GM18505 (cell line): ENCODE data around the gene CPLX1.

ENCODE experiments used
- ATAC-seq: cut with Tn5 transposase; IDR thresholded peaks from one replicate; pipeline ENCODE4 v1.9.1; 2021; ENCODE audit not compliant: unreplicated experiment
- POLR2A ChIP-seq: IDR thresholded peaks from 4 replicates; pipeline ENCODE4 v1.6.1; 2011; ENCODE audit warnings: borderline replicate concordance; ENCODE audit not compliant: insufficient read depth, insufficient read length; ENCODE audit errors: extremely low read depth

Gene CPLX1

GRCh38 chr4:848307-848691, 22.4 kb upstream of the CPLX1 start:
- TF ChIP-seq POLR2A: no peak
- ATAC-seq: no peak

DNA sequence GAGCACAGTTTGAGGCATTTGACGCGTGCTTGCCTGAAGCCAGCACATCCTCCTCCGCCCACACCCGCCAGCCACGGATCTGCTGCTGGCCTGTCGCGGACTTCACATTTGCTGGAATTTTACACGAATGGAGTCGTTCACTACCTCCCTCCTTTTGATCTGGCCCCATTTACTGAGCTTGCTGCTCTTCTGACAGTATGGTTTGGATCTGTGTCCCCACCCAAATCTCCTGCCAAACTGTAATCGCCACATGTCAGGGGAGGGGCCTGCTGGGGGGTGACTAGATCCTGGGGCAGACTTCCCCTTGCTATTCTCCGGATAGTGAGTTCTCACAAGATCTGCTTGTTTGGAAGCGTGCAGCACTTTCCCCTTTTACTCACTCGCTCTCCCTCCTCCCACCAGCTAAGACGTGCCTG, 19.9 kb upstream of the CPLX1 start:
- no peak for TF ChIP-seq POLR2A
- ATAC-seq: no peak

DNA sequence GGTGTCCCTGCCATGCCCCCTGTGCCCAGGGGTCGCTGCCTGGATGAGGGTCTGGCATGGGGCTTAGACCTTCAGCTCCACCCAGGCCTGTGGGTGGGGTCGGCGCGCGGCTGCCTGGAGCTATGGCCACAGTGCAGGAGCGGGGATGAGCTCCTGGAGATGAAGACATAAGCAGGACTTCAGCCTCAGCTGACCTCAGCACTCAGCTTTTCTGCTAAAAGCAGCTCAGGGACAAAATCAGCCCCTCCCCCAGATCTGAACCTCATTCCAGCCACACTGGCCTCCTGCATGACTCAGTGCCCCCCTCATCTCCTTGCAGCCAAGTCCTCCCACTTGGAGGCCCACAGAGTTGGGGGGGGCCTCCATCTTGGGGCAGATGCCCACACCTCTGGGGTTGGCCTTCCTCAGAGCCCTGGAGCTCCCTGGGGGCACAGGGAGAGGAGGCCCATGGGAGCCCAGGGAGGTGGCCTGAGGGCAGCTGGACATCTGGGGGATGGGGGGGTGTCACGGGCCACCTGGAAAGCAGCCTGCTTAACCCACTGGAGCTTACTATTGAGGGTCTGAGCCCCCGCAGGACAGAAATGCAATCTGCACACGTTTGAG, 19.4 kb upstream of the CPLX1 start:
- no peak for TF ChIP-seq POLR2A
- ATAC-seq: no peak

GRCh38 chr4:844752-845232, 18.9 kb upstream of the CPLX1 start:
- TF ChIP-seq POLR2A: no peak
- ATAC-seq: no peak

DNA sequence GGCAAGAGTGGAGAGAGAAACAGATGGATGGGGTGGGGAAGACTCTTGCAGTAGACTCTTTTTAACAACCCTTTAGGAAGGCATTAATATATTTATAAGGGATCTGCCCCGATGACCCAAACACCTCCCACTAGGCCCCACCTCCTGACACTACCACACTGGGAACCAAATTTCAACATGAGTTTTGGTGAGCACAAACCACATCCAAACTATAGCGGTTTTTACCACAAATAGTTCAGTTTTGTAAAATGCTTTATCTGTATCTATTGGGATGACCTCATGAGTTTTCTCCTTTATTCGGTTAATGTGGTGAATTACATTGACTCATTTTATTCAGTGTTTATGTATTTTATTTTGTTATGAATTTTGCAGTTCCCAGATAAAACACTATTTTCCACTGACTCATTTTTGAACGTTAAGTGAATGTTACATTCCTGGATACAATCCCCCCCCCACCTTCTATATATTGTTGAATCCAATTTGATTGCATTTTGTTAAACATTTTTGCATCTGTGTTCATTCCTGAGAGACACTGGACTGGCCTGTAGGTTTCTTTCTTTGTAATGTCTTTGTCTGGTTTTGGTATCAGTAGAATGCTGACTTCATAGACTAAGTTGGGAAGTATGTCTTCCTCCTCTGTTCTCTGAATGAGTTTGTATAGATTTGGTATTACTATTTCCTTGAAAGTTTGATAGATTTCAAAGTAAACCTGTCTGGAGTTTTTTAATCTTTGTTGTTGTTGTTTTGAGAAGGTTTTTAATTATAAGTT, 13.9 kb upstream of the CPLX1 start:
- ATAC-seq: no peak
- TF ChIP-seq POLR2A: no peak

GRCh38 chr4:837772-838171, 11.8 kb upstream of the CPLX1 start:
- TF ChIP-seq POLR2A: no peak
- ATAC-seq: no peak

DNA sequence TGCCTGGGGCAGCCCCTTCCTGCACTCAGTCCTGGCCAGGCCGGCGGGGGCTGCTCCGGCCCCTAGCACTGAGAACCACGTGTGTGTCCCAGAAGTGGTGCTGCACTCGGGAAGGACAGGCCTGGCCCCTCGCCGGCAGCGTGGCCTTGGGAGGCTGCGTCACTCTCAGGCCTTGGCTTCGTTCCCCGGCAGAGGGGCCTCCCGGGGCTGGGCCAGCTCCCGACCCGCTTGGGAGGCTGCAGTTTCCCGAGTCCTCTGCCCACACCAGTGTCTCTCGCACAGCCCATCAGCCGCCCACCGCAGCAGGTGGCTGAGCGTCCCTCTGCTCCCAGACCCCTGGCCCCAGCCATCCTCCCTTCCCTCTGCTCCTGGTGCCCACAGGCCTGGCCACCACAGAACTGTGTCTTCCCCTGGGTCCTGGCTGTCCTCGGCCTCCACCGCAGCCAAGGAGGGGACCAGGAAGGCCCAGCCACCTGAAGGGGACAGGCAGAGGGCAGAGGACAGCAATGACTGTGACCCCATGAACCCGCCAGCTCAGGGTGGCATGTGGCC, 10.9 kb upstream of the CPLX1 start:
- no peak for ATAC-seq
- no peak for TF ChIP-seq POLR2A

DNA sequence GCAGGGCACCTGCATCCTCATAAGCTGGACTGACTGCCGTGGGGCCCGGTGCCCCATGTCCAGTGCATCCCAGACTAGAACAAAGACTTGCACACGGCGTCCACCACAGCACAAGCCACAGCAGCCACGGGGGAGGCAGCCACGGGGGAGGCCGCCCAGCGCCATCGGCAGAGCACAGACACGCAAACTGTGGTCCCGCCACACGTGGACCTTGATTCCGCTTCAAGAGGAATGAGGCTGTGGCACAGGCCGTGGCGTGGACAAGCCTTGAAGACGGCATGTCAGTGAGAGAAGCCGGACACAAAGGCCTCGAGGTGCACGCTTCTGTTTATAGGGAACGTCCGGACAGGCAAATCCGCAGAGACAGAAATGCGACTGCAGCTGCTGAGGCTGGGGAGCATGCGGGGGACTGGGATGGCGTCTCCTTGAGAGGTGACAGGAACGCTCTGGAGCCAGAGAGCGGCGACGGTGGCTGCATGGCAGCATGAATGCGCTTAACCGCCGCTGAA, 10.1 kb upstream of the CPLX1 start:
- ATAC-seq: no peak
- TF ChIP-seq POLR2A: no peak

DNA sequence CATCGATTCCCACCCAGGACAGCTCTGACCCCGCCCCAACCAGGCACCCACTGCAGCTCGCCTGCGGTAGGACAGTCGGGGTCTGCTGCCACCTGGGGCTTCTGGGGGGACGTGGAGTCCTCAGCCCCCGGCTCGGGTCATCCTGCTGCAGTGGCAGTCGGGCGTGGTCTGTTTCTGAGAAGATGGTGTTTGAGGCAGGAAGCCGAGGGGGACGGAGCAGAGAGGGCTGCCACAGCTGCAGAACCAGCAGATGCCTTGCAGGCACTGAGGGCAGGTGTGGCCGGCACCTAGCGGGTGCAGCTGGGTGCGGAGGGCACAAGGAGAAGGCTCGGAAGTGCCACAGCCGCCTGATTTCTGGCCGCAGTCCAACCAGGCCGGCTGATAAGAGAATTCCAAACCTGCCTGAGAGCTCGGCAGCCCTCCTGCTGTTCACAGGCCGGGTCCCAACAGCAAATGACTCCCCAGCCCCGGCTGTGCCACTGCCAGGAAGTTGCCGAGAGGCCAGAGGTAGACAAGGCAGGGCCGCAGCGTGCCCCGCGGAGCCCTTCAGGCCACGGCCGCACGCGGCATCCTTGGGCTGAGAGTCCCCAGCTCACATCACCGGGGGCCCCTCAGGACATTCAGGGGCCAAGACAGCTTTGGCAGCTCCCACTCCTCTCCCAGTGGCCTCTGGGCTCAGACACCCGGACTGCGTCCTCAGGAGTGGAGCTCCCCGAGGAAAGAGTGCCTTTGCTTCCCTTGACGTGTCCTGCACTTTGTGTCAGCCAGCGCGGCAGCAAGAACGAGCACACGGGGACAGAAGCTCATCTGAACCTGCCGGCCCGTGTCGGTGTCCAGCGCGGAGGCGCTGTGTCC, 9.4 kb upstream of the CPLX1 start:
- no peak for TF ChIP-seq POLR2A
- ATAC-seq: no peak

DNA sequence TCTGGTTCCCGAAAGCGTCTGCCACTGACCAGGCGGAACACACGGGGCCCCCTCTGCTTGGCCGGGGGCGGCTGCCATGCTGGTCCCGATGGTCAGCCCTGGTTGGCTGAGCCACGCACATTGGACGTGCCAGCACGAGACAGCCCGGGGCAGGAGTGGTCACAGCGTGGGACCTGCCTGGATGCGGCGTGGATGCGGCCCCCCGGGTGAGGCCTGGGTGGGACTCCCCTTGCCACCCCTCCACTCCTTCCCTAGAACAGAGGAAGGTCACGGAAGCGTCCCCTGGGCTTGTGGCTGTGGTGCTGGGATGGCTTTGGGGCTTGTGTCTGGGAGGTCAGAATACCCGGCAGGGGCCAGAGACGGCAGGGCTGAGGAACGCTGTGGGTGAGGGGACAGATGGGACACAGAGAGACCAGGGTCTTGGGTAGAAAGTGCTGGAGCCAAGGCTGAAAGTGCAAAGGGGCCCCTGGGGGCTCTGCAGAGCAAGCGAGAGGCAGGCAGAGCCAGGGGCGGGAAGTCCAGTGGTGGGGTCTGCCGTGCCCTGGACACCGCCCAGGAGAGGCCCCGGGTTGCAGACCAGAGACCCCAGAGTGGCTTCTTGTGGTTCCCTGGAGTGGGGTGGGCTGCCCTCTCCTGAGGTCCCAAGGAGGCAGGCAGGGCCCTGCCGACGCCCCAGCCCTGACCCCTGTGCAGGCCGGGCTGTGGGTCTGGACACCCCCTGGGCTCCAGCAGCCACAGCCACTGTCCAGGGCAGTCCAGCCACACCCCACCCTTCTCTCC, 8.6 kb upstream of the CPLX1 start:
- ATAC-seq: no peak

DNA sequence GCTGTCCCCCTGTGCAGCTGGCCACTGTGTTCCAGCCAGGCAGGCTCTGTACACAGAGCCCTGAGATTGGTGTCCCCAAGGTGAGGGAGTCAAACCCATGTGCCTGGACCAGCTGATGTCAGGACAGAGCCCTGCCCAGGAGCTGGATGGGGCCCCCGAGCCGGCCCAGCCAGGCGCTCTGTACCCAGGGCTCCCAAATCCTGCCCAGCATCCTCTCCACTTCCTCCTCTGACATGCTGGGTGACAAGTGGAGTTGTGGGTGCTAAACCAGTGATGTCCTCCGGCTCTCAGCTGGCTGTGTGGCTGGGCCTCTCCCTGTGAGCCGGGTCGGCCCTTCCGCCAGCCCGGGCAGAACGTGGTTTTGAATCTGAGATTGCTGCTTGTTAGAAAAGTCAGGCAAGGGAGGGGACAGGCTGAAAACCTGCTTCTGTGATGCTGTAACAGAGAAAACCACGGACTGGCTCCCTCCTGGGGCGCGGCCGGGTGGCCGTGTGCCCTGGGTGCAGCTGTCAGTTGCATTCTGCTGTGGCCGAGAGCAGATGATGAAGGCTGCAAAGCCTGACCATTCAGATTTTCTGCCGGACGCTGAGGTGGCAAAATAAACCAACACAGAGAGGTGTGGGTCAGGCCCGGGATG, 7.9 kb upstream of the CPLX1 start:
- no peak for ATAC-seq
- no peak for TF ChIP-seq POLR2A

More for the DNA sequence above, 8.6 kb upstream of the CPLX1 start:
- no peak for TF ChIP-seq POLR2A

GRCh38 chr4:833156-833555, 7.2 kb upstream of the CPLX1 start:
- TF ChIP-seq POLR2A: no peak
- ATAC-seq: no peak

DNA sequence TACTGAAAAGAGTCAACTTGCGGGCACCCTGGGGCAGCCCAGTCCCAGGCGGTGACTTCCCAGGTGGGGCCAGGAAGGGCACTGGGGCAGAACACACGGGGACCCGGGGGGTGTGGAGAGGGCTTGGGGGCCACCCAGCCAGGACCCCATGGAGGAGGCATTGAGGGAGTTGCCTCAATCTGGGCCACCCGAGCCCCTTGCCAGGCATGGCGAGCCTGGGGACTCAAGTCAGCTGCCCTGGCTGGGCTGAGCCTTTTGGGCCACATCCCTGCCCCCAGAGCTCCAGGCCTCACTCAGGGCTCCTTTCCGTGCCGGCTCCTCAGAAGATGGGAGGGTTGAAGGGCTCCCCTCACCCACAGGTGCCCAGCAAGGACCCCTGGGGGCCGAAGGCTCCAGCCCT, 6.6 kb upstream of the CPLX1 start:
- TF ChIP-seq POLR2A: no peak
- ATAC-seq: no peak

GRCh38 chr4:832108-832507, 6.2 kb upstream of the CPLX1 start:
- no peak for TF ChIP-seq POLR2A
- no peak for ATAC-seq
